Astrocyte of the cerebellum (primary cell): ENCODE data around the gene HLA-DOA.

Source experiments
- DNase-seq: peaks from one replicate; pipeline ENCODE4 v3.0.0-alpha.2; 2011; ENCODE audit warnings: low read depth
- H3K4me3 ChIP-seq: 2 replicates; pipeline ENCODE4 v1.5.1; 2011; ENCODE audit warnings: mild to moderate bottlenecking, low read depth, low read length, moderate library complexity
- in situ Hi-C: cut with HindIII; loops from 2 replicates; pipeline ENCODE4 v1.10.0; 2017; ENCODE audit warnings: low sequenced_read_pairs
- TF ChIP-seq, protein P1 (sequence below): IDR thresholded peaks from 2 replicates; pipeline ENCODE4 v1.5.1; 2012; ENCODE audit warnings: low read length, low read depth, moderate library complexity, mild to moderate bottlenecking; ENCODE audit errors: missing control alignments

The HLA-DOA gene

DNA sequence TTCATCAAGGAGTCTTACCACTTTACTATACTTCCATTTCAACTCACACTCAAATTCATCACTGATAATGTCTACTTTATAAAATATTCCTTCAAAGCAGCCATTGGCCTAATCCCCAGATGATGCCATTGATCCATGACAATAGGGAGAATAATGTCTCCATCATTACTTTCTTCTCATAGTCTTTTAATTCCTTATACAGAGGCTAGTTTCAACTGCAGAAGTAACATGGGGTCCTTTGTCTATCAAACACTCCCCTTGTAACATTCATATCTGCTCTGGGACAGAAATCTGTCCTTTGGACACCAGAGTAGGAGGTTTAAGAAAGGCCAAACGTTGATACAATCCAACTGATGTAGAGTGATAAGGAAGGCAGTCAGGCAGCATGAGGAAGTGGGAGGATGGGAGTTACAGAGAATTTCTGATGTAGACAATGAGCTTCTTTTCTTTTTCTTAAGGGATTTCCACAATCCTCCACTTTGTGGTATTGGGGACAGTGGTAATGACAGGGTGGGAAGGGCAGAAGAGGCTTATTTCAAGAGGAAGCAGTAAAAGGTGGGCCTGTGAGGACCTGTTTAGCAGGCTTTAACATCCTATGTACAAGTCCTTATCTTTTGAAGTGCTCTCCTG lies 18.9 kb upstream of the HLA-DOA start:
- H3K4me3 ChIP-seq, result no peak overlapping the region
- in situ Hi-C loops, result no loop called here
- TF ChIP-seq, protein P1, sequence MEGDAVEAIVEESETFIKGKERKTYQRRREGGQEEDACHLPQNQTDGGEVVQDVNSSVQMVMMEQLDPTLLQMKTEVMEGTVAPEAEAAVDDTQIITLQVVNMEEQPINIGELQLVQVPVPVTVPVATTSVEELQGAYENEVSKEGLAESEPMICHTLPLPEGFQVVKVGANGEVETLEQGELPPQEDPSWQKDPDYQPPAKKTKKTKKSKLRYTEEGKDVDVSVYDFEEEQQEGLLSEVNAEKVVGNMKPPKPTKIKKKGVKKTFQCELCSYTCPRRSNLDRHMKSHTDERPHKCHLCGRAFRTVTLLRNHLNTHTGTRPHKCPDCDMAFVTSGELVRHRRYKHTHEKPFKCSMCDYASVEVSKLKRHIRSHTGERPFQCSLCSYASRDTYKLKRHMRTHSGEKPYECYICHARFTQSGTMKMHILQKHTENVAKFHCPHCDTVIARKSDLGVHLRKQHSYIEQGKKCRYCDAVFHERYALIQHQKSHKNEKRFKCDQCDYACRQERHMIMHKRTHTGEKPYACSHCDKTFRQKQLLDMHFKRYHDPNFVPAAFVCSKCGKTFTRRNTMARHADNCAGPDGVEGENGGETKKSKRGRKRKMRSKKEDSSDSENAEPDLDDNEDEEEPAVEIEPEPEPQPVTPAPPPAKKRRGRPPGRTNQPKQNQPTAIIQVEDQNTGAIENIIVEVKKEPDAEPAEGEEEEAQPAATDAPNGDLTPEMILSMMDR, result no peak
- DNase-seq, result no peak

DNA sequence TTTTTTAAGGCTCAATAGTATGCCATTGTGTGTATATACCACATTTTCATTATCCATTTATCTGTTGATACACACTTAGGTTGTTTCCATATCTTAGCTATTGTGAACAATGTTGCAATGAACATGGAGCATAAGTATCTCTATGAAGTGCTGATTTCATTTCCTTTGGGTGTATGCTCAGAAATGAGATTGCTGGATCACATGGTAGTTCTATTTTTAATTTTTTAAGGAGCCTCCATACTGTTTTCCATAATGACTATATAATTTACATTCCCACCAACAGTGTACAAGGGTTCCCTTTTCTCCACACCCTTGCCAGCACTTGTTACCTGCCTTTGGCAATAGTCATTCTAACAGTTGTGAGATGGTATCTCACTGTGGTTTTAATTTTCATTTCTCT lies 15.1 kb upstream of the HLA-DOA start:
- DNase-seq, result no peak
- in situ Hi-C loops, result no loop called here
- TF ChIP-seq, protein P1, result no peak
- no peak overlapping the region for H3K4me3 ChIP-seq

DNA sequence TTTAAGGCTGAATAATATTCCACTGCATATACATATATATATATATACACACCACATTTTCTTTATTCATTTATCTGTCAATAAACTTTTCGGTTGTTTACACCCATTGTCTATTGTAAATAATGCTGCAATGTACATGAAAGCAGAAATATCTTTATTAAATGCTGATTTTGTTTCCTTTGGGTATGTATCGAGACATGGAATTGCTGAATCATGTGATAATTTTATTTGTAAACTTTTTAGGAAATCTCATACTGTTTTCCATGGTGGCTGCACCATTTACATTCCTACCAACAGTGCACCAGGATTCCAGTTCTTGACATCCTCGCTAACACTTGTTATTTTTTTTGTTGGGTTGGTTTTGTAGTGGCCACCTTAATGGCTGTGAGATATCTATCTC lies 14.1 kb upstream of the HLA-DOA start:
- no peak overlapping the region for H3K4me3 ChIP-seq
- TF ChIP-seq, protein P1, result no peak
- DNase-seq, result no peak
- in situ Hi-C loops, result no loop called here

DNA sequence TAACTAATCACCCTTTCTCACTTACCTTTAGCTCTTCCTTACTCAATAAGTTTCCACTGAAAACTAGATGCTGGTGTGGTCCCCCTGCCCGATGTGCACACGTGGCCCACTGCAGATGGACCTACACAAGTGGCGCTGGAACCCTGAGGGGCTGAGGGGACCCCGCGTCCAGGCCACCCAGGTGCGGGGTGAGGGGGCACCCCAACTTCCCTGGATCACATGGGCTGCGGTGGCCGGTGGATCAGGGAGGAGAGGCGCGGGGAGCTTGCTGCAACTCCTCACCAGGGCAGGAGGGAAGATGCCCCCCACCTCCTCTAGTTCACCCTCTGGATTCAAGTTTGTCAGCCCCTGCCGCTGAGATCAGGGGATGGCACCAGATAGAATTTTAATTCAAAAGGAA lies 12.5 kb upstream of the HLA-DOA start:
- no peak overlapping the region for H3K4me3 ChIP-seq
- TF ChIP-seq, protein P1, result no peak
- DNase-seq, result no peak
- in situ Hi-C loops, result no loop called here

DNA sequence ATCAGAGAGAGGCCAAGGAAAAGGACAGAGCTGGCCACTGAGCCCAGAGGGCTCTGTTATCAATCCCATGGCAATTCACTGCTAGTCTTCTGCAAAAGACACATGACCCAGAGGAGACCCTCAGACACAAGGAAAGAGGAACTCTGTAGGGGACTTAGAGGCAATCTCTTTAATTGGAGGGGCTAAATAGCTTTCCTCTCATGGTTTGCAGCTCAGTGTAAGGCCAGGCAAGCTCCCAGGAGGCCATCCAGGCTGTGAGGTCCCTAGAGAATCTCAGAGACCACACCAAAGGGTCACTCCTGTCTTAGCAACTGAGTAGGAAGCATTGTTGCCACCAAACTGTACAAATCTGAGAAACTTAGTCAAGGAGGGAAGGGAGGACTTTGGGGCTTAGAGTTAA lies 10.0 kb upstream of the HLA-DOA start:
- TF ChIP-seq, protein P1, result no peak
- H3K4me3 ChIP-seq, result no peak overlapping the region
- in situ Hi-C loops, result no loop called here
- no peak for DNase-seq

DNA sequence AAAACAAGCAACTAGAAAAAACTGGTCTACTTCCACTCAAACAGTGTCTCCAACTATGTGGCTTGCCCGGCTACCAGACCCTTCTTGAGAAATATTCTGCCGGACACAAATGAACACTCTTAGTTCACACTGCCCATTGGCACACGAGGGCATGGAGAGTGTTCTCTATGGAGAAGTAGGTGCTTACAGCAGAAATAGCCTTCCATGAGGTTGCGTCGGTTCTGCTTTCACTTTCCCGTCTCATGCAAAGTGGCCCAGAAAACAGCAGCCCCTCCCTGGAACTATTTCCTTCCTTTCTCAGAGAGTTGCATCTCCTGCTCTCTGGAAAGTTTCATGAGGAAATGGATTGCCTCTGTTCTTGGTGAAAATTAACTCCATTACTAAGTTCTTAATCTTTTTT lies 9.5 kb upstream of the HLA-DOA start:
- TF ChIP-seq, protein P1, result no peak

More for the DNA sequence above, 9.5 kb upstream of the HLA-DOA start:
- H3K4me3 ChIP-seq, result no peak overlapping the region
- in situ Hi-C loops, result no loop called here
- DNase-seq, result no peak
